ENCODE measurements around the gene RPA3.
A peak's percentile ranks its signal among the peaks of the same experiment; 100 is the strongest.

The RPA3 gene

DNA sequence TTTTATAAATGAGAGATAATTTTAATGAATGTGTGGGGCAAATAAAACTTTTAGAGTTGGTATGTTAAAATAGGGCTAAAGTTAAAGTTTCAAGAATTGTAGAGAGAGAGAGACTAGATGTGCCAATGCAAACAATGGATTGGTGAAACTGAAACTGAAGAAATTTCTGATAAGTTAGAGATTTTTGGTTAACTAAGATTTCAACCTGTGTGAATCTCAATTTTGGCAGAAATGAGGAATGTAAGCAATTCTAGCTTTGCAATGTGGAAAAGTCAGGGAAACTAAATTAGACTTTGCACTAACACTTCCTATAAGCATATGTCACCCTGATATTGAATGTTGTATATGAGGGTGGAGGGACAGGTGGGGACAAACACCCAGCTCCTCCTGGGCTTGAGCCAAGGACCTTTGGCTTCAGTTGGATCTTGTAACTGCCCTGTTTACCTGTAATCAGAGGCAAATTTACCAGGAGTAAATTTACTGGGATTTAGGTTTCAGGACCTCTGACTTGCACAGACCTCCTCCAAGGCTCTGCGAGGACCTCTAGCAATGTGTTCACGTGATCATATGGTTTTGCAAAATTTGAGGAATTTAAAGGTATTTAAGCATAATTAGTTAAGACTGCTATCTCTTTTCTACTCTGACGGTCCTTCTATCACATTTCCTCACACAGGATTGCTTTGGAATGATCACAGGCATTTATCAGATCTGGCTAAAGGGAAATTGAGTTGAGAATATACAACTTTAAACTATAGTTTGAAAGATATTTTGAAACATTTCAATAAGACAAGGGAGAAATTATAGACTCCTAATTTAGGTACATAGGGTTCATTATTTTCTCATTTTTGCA lies 33.1 kb upstream of the RPA3 start:
- TF ChIP-seq Cebpa-rat (IDR thresholded peaks at IDR 0.05), result no peak
- no peaks in the 10 kb centered on the region for H3K27me3 ChIP-seq
- H3K4me2 ChIP-seq, result no peak overlapping the region
- H3K4me1 ChIP-seq, result peaks cover 0 to 2% (median 0%) of the 10 kb centered on the region in 10 experiments; a peak in 5 of 20 replicates
- H3K9me3 ChIP-seq (replicated peaks in 1 of 11), result no peaks in the 10 kb centered on the region
- no peak overlapping the region for H3K27ac ChIP-seq
- H3K4me3 ChIP-seq, result no peak overlapping the region
- H4K20me1 ChIP-seq, result no peaks in the 10 kb centered on the region
- no peak overlapping the region for H3K9ac ChIP-seq
- no peaks in the 10 kb centered on the region for H3K36me3 ChIP-seq

DNA sequence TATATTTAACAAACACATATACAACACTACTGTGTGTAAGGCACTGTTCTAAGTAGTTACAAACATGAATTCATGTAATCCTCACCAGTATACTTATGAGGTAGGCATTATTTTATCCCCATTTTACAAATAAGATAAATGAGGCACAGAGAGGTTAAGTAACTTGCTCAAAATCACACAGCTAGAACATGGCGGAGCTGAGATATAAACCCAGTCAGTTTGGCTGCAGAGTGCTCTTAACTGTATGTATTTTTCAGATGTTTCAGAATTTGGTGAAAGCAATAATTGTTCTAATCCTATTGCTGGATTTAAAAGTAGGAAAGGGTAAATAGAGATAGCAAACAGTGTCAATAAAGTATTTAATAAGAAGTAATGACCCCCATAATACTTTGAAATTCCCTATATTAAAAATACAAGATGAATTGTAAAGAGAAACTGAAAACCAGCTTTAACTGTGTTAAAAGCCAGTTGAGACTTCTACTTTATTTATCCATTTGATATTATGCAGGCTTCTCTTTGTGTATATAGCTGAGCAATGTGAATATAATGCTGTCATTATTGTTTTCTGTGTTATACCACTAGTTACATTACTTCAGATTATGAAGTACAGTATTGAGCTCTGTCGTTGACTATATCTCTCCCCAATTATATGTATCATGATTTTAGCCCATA lies 32.3 kb upstream of the RPA3 start:
- H3K27ac ChIP-seq, result no peak overlapping the region

DNA sequence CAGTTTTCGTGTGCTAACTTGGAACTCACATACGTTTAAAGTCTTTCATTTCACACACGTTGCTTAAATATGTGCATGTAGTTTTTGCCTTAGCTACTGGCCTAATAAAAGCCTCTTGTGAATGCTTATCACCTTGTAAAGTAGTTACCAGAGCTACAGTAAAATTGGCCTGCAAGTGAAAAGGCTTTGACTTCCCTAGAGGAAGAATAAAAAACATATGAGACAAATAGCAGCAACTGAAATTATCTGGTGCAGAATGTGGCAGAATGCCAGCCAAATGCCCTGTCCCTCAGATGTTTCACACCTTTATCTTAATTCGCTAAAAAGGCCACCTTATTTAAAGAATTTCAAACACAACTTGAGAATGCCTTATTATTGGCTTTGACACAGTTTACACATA lies 28.1 kb upstream of the RPA3 start:
- H3K4me3 ChIP-seq, result no peak overlapping the region
- H3K4me1 ChIP-seq, result peaks cover 0 to 13% (median 7%) of the 10 kb centered on the region in 10 experiments; a peak in 8 of 20 replicates
- no peak overlapping the region for H3K9ac ChIP-seq
- no peaks in the 10 kb centered on the region for H3K9me3 ChIP-seq (replicated peaks in 1 of 11)
- no peak overlapping the region for H3K27ac ChIP-seq
- H3K4me2 ChIP-seq, result peak overlapping the region in 3 of 11 experiments; percentile 26 to 48 (median 26); a peak in 5 of 22 replicates
- H3K36me3 ChIP-seq, result no peaks in the 10 kb centered on the region
- no peaks in the 10 kb centered on the region for H3K27me3 ChIP-seq
- no peak for TF ChIP-seq Cebpa-rat (IDR thresholded peaks at IDR 0.05)
- no peaks in the 10 kb centered on the region for H4K20me1 ChIP-seq

More for the DNA sequence above, 32.3 kb upstream of the RPA3 start:
- Histone ChIP-seq H3K9ac (no peak overlapping the region), H3K27me3 (no peaks in the 10 kb centered on the region), H3K9me3 (replicated peaks in 1 of 11) (no peaks in the 10 kb centered on the region), H3K4me3 (no peak overlapping the region), H4K20me1 (no peaks in the 10 kb centered on the region), H3K4me2 (no peak overlapping the region), H3K4me1 (peaks cover 0 to 10% (median 5%) of the 10 kb centered on the region in 10 experiments; a peak in 8 of 20 replicates), H3K36me3 (no peaks in the 10 kb centered on the region)
- TF ChIP-seq Cebpa-rat (IDR thresholded peaks at IDR 0.05), result no peak

DNA sequence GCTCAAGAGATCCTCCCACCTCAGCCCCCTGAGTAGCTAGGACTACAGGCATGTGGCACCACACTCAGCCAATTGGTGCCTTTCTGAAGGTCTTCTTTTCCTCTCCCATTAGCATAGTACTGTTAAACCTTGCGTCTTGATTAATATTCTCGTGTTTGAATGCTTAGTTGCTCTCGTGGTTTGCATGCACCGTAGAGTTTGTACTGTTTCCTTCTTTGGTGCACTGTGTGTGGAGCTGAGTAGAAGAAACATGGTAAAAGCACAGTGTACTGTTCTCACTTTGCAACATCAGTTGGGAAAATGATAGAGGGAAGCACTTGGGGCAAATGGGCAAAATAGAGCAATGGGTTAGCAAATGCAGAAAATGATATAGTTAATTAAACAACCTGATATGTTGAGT lies 27.6 kb upstream of the RPA3 start:
- no peak overlapping the region for H3K27ac ChIP-seq
- H3K9ac ChIP-seq, result no peak overlapping the region
- H3K36me3 ChIP-seq, result no peaks in the 10 kb centered on the region
- no peaks in the 10 kb centered on the region for H3K27me3 ChIP-seq
- no peaks in the 10 kb centered on the region for H3K9me3 ChIP-seq (replicated peaks in 1 of 11)
- H3K4me1 ChIP-seq, result peaks cover 0 to 13% (median 7%) of the 10 kb centered on the region in 10 experiments; a peak in 8 of 20 replicates
- no peak overlapping the region for H3K4me3 ChIP-seq
- peak overlapping the region in 5 of 11 experiments; percentile 26 to 48 (median 27); a peak in 8 of 22 replicates for H3K4me2 ChIP-seq
- TF ChIP-seq Cebpa-rat (IDR thresholded peaks at IDR 0.05), result no peak
- H4K20me1 ChIP-seq, result no peaks in the 10 kb centered on the region

DNA sequence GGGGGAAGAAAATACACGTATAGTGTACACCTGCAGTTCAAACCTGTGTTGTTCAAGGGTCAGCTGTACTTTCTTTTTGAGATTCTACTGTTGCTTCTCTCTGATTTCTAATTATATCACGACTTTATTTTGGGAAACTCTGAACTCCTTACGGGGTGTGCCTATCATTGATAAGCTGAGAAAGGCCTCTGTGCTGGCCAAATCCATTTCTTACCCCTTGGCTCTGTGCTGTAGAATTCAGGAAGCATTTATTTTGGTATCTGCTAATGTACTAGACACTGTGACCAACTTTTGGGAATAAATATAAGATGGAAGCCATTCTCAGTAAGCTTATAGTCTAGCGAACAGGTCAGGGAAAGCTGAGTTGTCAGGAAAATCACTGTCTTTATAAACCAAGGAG lies 26.9 kb upstream of the RPA3 start:
- no peaks in the 10 kb centered on the region for H4K20me1 ChIP-seq
- H3K27me3 ChIP-seq, result no peaks in the 10 kb centered on the region
- H3K4me3 ChIP-seq, result no peak overlapping the region
- no peaks in the 10 kb centered on the region for H3K9me3 ChIP-seq (replicated peaks in 1 of 11)
- TF ChIP-seq Cebpa-rat (IDR thresholded peaks at IDR 0.05), result no peak
- H3K27ac ChIP-seq, result no peak overlapping the region
- peaks cover 0 to 13% (median 7%) of the 10 kb centered on the region in 10 experiments; a peak in 8 of 20 replicates for H3K4me1 ChIP-seq
- no peaks in the 10 kb centered on the region for H3K36me3 ChIP-seq
- H3K4me2 ChIP-seq, result peak overlapping the region in 2 of 11 experiments; percentile 26 to 36; a peak in 2 of 22 replicates
- no peak overlapping the region for H3K9ac ChIP-seq

DNA sequence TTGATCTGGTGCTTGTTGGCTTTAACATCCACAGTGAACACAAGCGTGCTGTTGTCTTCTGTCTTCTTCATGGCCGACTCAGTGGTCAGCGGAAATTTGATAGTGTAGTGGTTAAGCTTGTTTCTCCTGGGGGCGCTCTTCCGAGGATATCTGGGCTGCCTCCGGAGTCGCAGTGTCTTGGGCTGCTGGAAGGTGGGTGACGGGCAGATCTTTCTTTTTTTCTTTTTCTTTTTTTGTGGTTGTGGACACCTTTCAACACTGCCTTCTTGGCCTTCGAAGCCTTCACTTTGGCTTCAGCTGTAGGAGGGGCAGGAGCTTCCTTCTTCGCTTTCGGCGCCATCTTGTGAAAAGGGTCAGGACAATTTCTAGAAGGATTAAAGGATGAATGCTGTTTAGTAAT lies 23.8 kb upstream of the RPA3 start:
- H3K27ac ChIP-seq, result no peak overlapping the region
- H3K9ac ChIP-seq, result no peak overlapping the region
- H3K4me3 ChIP-seq, result no peak overlapping the region
- H3K36me3 ChIP-seq, result no peaks in the 10 kb centered on the region
- H3K27me3 ChIP-seq, result no peaks in the 10 kb centered on the region
- no peak overlapping the region for H3K4me2 ChIP-seq
- H3K9me3 ChIP-seq (replicated peaks in 1 of 11), result no peaks in the 10 kb centered on the region
- TF ChIP-seq Cebpa-rat (IDR thresholded peaks at IDR 0.05), result no peak
- H4K20me1 ChIP-seq, result no peaks in the 10 kb centered on the region
- peaks cover 0 to 30% (median 17%) of the 10 kb centered on the region in 10 experiments; a peak in 12 of 20 replicates for H3K4me1 ChIP-seq

DNA sequence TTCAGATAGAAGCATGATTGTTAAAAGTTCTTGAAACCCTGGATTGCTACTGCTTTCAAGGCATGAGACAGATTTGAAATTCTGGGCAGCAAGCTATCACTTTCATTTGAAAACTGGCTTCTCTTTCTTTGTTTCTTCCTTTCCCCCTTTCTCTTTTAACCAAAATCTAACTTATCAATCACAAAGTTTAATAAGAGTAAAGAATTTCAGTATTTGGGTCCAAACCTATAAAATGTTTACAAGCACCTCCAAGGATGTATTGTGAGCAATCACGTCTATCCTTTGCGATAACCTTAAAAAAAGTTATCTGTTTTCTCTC lies 21.6 kb upstream of the RPA3 start:
- Histone ChIP-seq H3K4me2 (peak overlapping the region in 6 of 11 experiments; percentile 10 to 58 (median 42); a peak in 7 of 22 replicates), H3K4me1 (peaks cover 0 to 39% (median 20%) of the 10 kb centered on the region in 10 experiments; a peak in 11 of 20 replicates), H3K9me3 (replicated peaks in 1 of 11) (no peaks in the 10 kb centered on the region), H3K9ac (no peak overlapping the region), H3K36me3 (no peaks in the 10 kb centered on the region), H3K4me3 (no peak overlapping the region), H3K27ac (no peak overlapping the region), H3K27me3 (no peaks in the 10 kb centered on the region), H4K20me1 (no peaks in the 10 kb centered on the region)
- no peak for TF ChIP-seq Cebpa-rat (IDR thresholded peaks at IDR 0.05)

DNA sequence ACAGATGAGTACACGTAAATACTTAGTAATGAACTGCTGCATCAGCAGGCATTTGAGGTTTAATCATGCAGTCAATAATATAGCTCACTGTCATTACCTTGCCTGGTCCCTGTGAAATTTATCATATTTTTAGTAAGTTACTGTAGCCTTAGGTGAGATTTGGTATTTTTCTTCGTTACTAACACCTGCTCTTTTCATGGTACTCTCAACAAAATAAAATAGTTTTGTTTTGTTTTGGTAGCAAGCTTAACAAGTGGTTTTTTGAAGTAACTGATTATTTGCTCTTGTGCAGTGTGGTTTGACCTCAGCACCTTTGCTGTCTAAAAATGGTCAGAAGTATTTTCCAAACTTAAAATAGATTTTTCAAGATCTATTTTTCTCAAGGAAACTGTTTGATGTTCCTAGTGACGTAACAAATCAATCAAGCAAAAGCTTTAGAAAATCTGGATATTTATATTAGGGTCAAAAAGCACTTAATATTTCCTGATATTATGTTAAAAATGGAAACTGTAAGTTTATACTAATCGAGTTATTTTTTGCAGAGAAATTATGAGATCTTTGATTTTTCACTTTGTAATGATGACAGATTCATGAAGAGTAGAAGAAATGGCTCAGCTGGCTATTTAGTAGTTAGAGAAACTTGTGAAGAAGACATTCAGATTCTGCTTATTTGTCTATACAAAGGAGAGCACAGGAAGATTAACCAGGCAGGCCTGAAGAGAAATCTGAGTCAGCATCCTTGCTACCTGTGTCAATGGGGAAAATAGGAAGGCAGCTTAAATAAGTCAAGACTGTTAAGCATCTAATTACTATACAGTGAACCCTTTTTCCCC lies 21.0 kb upstream of the RPA3 start:
- no peak overlapping the region for H3K9ac ChIP-seq

DNA sequence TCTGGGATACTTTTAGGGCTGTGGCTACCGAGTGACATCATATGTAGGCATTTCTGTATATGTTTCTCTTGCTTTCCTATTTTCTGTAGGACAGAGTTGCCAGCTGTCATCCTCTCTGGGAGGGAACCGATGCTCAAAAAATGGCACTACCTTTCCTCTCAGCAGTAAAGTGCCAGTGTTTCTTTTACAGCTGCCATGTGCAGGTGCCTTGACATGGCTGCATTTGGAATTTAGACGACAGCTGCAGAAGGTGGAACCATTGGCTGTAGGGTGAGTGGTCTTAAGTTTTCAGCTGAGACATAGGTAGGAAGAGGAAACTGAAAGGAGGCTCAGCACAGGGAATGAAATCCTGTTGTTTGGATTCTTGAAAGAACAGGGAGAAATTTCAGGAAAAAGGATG lies 20.2 kb upstream of the RPA3 start:
- no peak overlapping the region for H3K27ac ChIP-seq
- H3K9ac ChIP-seq, result no peak overlapping the region
- no peaks in the 10 kb centered on the region for H4K20me1 ChIP-seq
- peaks cover 0 to 50% (median 23%) of the 10 kb centered on the region in 10 experiments; a peak in 11 of 20 replicates for H3K4me1 ChIP-seq
- H3K4me3 ChIP-seq, result no peak overlapping the region
- no peaks in the 10 kb centered on the region for H3K27me3 ChIP-seq
- no peaks in the 10 kb centered on the region for H3K36me3 ChIP-seq
- no peak for TF ChIP-seq Cebpa-rat (IDR thresholded peaks at IDR 0.05)
- H3K9me3 ChIP-seq (replicated peaks in 1 of 11), result no peaks in the 10 kb centered on the region
- peak overlapping the region in 7 of 11 experiments; percentile 5 to 58 (median 37); a peak in 9 of 22 replicates for H3K4me2 ChIP-seq

More for the DNA sequence above, 21.0 kb upstream of the RPA3 start:
- TF ChIP-seq Cebpa-rat (IDR thresholded peaks at IDR 0.05), result no peak
- H3K4me3 ChIP-seq, result no peak overlapping the region
- H3K36me3 ChIP-seq, result no peaks in the 10 kb centered on the region
- H3K27me3 ChIP-seq, result no peaks in the 10 kb centered on the region
- peaks cover 0 to 45% (median 22%) of the 10 kb centered on the region in 10 experiments; a peak in 11 of 20 replicates for H3K4me1 ChIP-seq
- no peaks in the 10 kb centered on the region for H3K9me3 ChIP-seq (replicated peaks in 1 of 11)
- no peak overlapping the region for H3K27ac ChIP-seq
- H4K20me1 ChIP-seq, result no peaks in the 10 kb centered on the region
- H3K4me2 ChIP-seq, result peak overlapping the region in 7 of 11 experiments; percentile 3 to 58 (median 37); a peak in 9 of 22 replicates
